HCT116 (cell line): ENCODE measurements around the gene BDH1.

Experiments used
- JUND ChIP-seq: IDR thresholded peaks from 2 replicates; pipeline ENCODE4 v1.6.1; 2012
- TF ChIP-seq, protein P1 (sequence below): IDR thresholded peaks from 2 replicates; pipeline ENCODE4 v1.6.1; 2012
- TF ChIP-seq, protein P2 (sequence below), 3 experiments: fragments of 200-600 bp in 1 of 3; sonication (generic) in 1 of 3; IDR thresholded peaks in 2 of 3; conservative IDR thresholded peaks in 1 of 3; 2 replicates each; pipeline ENCODE4 v1.5.1; 2012 to 2017; ENCODE audit warnings: low read depth in 2 of 3, low read length in 2 of 3, antibody characterized with exemption in 1 of 3, borderline replicate concordance in 1 of 3, control low read depth in 1 of 3, mild to moderate bottlenecking in 1 of 3, mixed read lengths in 1 of 3, mixed run types in 1 of 3, moderate library complexity in 1 of 3; ENCODE audit not compliant: insufficient read depth in 1 of 3
- TF ChIP-seq, protein P3 (sequence below): IDR thresholded peaks from 2 replicates; pipeline ENCODE4 v1.6.1; 2012; ENCODE audit warnings: low read depth

GRCh38 chr3:197484204-197484901 lies 71.4 kb downstream of the BDH1 start:
- TF ChIP-seq, protein P1, sequence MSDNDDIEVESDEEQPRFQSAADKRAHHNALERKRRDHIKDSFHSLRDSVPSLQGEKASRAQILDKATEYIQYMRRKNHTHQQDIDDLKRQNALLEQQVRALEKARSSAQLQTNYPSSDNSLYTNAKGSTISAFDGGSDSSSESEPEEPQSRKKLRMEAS, result no peak
- TF ChIP-seq, protein P2, sequence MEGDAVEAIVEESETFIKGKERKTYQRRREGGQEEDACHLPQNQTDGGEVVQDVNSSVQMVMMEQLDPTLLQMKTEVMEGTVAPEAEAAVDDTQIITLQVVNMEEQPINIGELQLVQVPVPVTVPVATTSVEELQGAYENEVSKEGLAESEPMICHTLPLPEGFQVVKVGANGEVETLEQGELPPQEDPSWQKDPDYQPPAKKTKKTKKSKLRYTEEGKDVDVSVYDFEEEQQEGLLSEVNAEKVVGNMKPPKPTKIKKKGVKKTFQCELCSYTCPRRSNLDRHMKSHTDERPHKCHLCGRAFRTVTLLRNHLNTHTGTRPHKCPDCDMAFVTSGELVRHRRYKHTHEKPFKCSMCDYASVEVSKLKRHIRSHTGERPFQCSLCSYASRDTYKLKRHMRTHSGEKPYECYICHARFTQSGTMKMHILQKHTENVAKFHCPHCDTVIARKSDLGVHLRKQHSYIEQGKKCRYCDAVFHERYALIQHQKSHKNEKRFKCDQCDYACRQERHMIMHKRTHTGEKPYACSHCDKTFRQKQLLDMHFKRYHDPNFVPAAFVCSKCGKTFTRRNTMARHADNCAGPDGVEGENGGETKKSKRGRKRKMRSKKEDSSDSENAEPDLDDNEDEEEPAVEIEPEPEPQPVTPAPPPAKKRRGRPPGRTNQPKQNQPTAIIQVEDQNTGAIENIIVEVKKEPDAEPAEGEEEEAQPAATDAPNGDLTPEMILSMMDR (IDR thresholded peaks at IDR 0.05 in 2 of 3, conservative IDR thresholded peaks at IDR 0.05 in 1 of 3; ENCODE audit: borderline replicate concordance in 1 of 3, insufficient read depth in 1 of 3, low read depth in 2 of 3, low read length in 2 of 3), result no peak
- TF ChIP-seq, protein P3, sequence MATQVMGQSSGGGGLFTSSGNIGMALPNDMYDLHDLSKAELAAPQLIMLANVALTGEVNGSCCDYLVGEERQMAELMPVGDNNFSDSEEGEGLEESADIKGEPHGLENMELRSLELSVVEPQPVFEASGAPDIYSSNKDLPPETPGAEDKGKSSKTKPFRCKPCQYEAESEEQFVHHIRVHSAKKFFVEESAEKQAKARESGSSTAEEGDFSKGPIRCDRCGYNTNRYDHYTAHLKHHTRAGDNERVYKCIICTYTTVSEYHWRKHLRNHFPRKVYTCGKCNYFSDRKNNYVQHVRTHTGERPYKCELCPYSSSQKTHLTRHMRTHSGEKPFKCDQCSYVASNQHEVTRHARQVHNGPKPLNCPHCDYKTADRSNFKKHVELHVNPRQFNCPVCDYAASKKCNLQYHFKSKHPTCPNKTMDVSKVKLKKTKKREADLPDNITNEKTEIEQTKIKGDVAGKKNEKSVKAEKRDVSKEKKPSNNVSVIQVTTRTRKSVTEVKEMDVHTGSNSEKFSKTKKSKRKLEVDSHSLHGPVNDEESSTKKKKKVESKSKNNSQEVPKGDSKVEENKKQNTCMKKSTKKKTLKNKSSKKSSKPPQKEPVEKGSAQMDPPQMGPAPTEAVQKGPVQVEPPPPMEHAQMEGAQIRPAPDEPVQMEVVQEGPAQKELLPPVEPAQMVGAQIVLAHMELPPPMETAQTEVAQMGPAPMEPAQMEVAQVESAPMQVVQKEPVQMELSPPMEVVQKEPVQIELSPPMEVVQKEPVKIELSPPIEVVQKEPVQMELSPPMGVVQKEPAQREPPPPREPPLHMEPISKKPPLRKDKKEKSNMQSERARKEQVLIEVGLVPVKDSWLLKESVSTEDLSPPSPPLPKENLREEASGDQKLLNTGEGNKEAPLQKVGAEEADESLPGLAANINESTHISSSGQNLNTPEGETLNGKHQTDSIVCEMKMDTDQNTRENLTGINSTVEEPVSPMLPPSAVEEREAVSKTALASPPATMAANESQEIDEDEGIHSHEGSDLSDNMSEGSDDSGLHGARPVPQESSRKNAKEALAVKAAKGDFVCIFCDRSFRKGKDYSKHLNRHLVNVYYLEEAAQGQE, result no peak
- no peak for TF ChIP-seq JUND
